T-helper 1 cell treated with Interleukin-12 subunit alpha and Interleukin-12 subunit beta and Interleukin-4 antibody, amounts not matched to agents 30 μg/mL and 1 μg/mL, for 36 hours (primary cell): Measurements from ENCODE around the gene FAM107B.
"Not testable (repeated sequence)": the region's sequence is repeated elsewhere in the genome, so short reads cannot be mapped to it uniquely, and the experiment has no call there.

Experiments
- H3K27ac Mint-ChIP-seq: one replicate; pipeline ENCODE4 v1.8.0; 2021; ENCODE audit warnings: mild to moderate bottlenecking, mixed read lengths
- H3K27me3 Mint-ChIP-seq: one replicate; pipeline ENCODE4 v1.8.0; 2021; ENCODE audit warnings: low read depth, mixed read lengths
- H3K36me3 Mint-ChIP-seq: one replicate; pipeline ENCODE4 v1.8.0; 2021; ENCODE audit warnings: low read depth, mixed read lengths
- H3K4me1 Mint-ChIP-seq: one replicate; pipeline ENCODE4 v1.8.0; 2021; ENCODE audit warnings: low read depth, mixed read lengths
- H3K4me3 Mint-ChIP-seq: one replicate; pipeline ENCODE4 v1.8.0; 2021; ENCODE audit warnings: mild to moderate bottlenecking, moderate library complexity, mixed read lengths
- H3K9me3 Mint-ChIP-seq: one replicate; pipeline ENCODE4 v1.8.0; 2021; ENCODE audit warnings: mixed read lengths

Gene FAM107B

GRCh38 chr10:14774797-14775196 lies at the start of gene FAM107B:
FAM107B (minus strand) TSS chr10:14774897; CDS start chr10:14774663, 234 bp downstream.
- Mint-ChIP-seq H3K36me3 (no peaks in the 10 kb centered on the region), H3K9me3 (peaks cover 3% of the 10 kb centered on the region), H3K27me3 (peaks cover 4% of the 10 kb centered on the region), H3K4me3 (no peak within 1 kb of the TSS), H3K27ac (no peak within 1 kb of the TSS), H3K4me1 (peaks cover 3% of the 10 kb centered on the region)

- Mint-ChIP-seq H3K27me3 (peaks cover 17% of the 10 kb centered on the region), H3K9me3 (no peaks in the 10 kb centered on the region), H3K27ac (no peak overlapping the region), H3K4me1 (peaks cover 12% of the 10 kb centered on the region), H3K4me3 (no peak overlapping the region), H3K36me3 (peaks cover 1% of the 10 kb centered on the region)
Observed at GRCh38 chr10:14823966-14824365, 49.3 kb upstream of the FAM107B start.

- no peak overlapping the region for H3K27ac Mint-ChIP-seq
Observed at GRCh38 chr10:14822879-14823755, 48.4 kb upstream of the FAM107B start.

GRCh38 chr10:14821635-14822375 lies 47.1 kb upstream of the FAM107B start:
- no peak overlapping the region for H3K4me3 Mint-ChIP-seq
- no peak overlapping the region for H3K27ac Mint-ChIP-seq
- H3K9me3 Mint-ChIP-seq, result no peaks in the 10 kb centered on the region
- peaks cover 17% of the 10 kb centered on the region for H3K27me3 Mint-ChIP-seq
- H3K4me1 Mint-ChIP-seq, result peaks cover 12% of the 10 kb centered on the region
- H3K36me3 Mint-ChIP-seq, result peaks cover 1% of the 10 kb centered on the region

More at GRCh38 chr10:14822879-14823755, 48.4 kb upstream of the FAM107B start:
- Mint-ChIP-seq H3K9me3 (no peaks in the 10 kb centered on the region), H3K27me3 (peaks cover 17% of the 10 kb centered on the region), H3K4me3 (no peak overlapping the region), H3K4me1 (peaks cover 12% of the 10 kb centered on the region), H3K36me3 (peaks cover 1% of the 10 kb centered on the region)

GRCh38 chr10:14820775-14821154 lies 46.1 kb upstream of the FAM107B start:
- Mint-ChIP-seq H3K36me3 (peaks cover 1% of the 10 kb centered on the region), H3K27me3 (peaks cover 9% of the 10 kb centered on the region), H3K27ac (no peak overlapping the region), H3K9me3 (peaks cover 3% of the 10 kb centered on the region), H3K4me3 (no peak overlapping the region), H3K4me1 (peaks cover 7% of the 10 kb centered on the region)

- Mint-ChIP-seq H3K27ac (no peak overlapping the region), H3K4me3 (no peak overlapping the region), H3K9me3 (peaks cover 3% of the 10 kb centered on the region)
Observed at GRCh38 chr10:14820010-14820774, 45.5 kb upstream of the FAM107B start.

GRCh38 chr10:14816717-14817116 lies 42.0 kb upstream of the FAM107B start:
- not testable (repeated sequence) for H3K4me3 Mint-ChIP-seq, H3K36me3 Mint-ChIP-seq, H3K27ac Mint-ChIP-seq, H3K27me3 Mint-ChIP-seq, H3K9me3 Mint-ChIP-seq, H3K4me1 Mint-ChIP-seq

More at GRCh38 chr10:14820010-14820774, 45.5 kb upstream of the FAM107B start:
- peaks cover 6% of the 10 kb centered on the region for H3K4me1 Mint-ChIP-seq
- H3K36me3 Mint-ChIP-seq, result peaks cover 1% of the 10 kb centered on the region
- H3K27me3 Mint-ChIP-seq, result peaks cover 3% of the 10 kb centered on the region

- peaks cover 3% of the 10 kb centered on the region for H3K9me3 Mint-ChIP-seq
- peaks cover 12% of the 10 kb centered on the region for H3K4me1 Mint-ChIP-seq
- H3K4me3 Mint-ChIP-seq, result no peak overlapping the region
- H3K27me3 Mint-ChIP-seq, result no peaks in the 10 kb centered on the region
- H3K27ac Mint-ChIP-seq, result no peak overlapping the region
- no peaks in the 10 kb centered on the region for H3K36me3 Mint-ChIP-seq
Observed at GRCh38 chr10:14815681-14816080, 41.0 kb upstream of the FAM107B start.

- H3K9me3 Mint-ChIP-seq, result peaks cover 3% of the 10 kb centered on the region
- no peak overlapping the region for H3K27ac Mint-ChIP-seq
Observed at GRCh38 chr10:14812271-14812670, 37.6 kb upstream of the FAM107B start.

GRCh38 chr10:14810969-14811953 lies 36.6 kb upstream of the FAM107B start:
- Mint-ChIP-seq H3K27ac (no peak overlapping the region), H3K9me3 (no peaks in the 10 kb centered on the region), H3K36me3 (no peaks in the 10 kb centered on the region), H3K27me3 (no peaks in the 10 kb centered on the region), H3K4me1 (peaks cover 14% of the 10 kb centered on the region), H3K4me3 (no peak overlapping the region)

More at GRCh38 chr10:14812271-14812670, 37.6 kb upstream of the FAM107B start:
- Mint-ChIP-seq H3K4me1 (peaks cover 14% of the 10 kb centered on the region), H3K4me3 (no peak overlapping the region), H3K27me3 (no peaks in the 10 kb centered on the region), H3K36me3 (no peaks in the 10 kb centered on the region)

- Mint-ChIP-seq H3K4me1 (peaks cover 7% of the 10 kb centered on the region), H3K27me3 (peaks cover 5% of the 10 kb centered on the region), H3K36me3 (no peaks in the 10 kb centered on the region), H3K27ac (no peak overlapping the region), H3K4me3 (no peak overlapping the region), H3K9me3 (no peaks in the 10 kb centered on the region)
Observed at GRCh38 chr10:14806318-14806717, 31.6 kb upstream of the FAM107B start.

- Mint-ChIP-seq H3K27ac (no peak overlapping the region), H3K4me1 (no peaks in the 10 kb centered on the region), H3K36me3 (no peaks in the 10 kb centered on the region), H3K27me3 (peaks cover 17% of the 10 kb centered on the region), H3K9me3 (no peaks in the 10 kb centered on the region), H3K4me3 (no peak overlapping the region)
Observed at GRCh38 chr10:14803827-14804226, 29.1 kb upstream of the FAM107B start.

GRCh38 chr10:14801723-14802122 lies 27.0 kb upstream of the FAM107B start:
- Mint-ChIP-seq H3K4me1 (no peaks in the 10 kb centered on the region), H3K9me3 (no peaks in the 10 kb centered on the region), H3K4me3 (no peak overlapping the region), H3K27me3 (peaks cover 25% of the 10 kb centered on the region), H3K27ac (no peak overlapping the region), H3K36me3 (no peaks in the 10 kb centered on the region)
